IMR-90 (cell line): ENCODE measurements around the gene AQP5.

Source experiments
- BHLHE40 ChIP-seq: fragments of 150-350 bp; IDR thresholded peaks from 2 replicates; pipeline ENCODE4 v1.6.1; 2016; ENCODE audit warnings: mild to moderate bottlenecking, low read depth, low read length
- CEBPB ChIP-seq: IDR thresholded peaks from 2 replicates; pipeline ENCODE4 v1.6.1; 2012; ENCODE audit warnings: low read depth, low read length, improper control_type of control experiment
- CTCF ChIP-seq: conservative IDR thresholded peaks from 2 replicates; pipeline ENCODE4 v1.5.1; 2012; ENCODE audit warnings: mild to moderate bottlenecking, low read depth, low read length, improper control_type of control experiment
- FOS ChIP-seq: fragments of 150-350 bp; IDR thresholded peaks from 2 replicates; pipeline ENCODE4 v1.6.1; 2016; ENCODE audit warnings: low read depth, low read length
- MAZ ChIP-seq: IDR thresholded peaks from 2 replicates; pipeline ENCODE4 v1.6.1; 2012; ENCODE audit warnings: low read depth, mild to moderate bottlenecking, low read length, improper control_type of control experiment, moderate library complexity, borderline replicate concordance
- POLR2A ChIP-seq: IDR thresholded peaks from 2 replicates; pipeline ENCODE4 v1.6.1; 2012; ENCODE audit warnings: mild to moderate bottlenecking, low read depth, low read length
- RAD21 ChIP-seq: IDR thresholded peaks from 2 replicates; pipeline ENCODE4 v1.6.1; 2012; ENCODE audit warnings: low read length, improper control_type of control experiment
- SMC3 ChIP-seq: fragments of 150-350 bp; IDR thresholded peaks from 2 replicates; pipeline ENCODE4 v1.6.1; 2016; ENCODE audit warnings: low read depth, mild to moderate bottlenecking, antibody characterized with exemption, low read length, moderate library complexity

- no peak for TF ChIP-seq CTCF
- no peak for TF ChIP-seq MAZ
- TF ChIP-seq POLR2A: no peak
- TF ChIP-seq RAD21: no peak
- no peak for TF ChIP-seq SMC3
- no peak for TF ChIP-seq BHLHE40
- no peak for TF ChIP-seq CEBPB
- no peak for TF ChIP-seq FOS
Observed at GRCh38 chr12:49967777-49968250, 6.1 kb downstream of the AQP5 start.
